OCI-LY3 (cell line): ENCODE measurements around the gene PTGER2.

Source experiments
- CTCF ChIP-seq: fragments of 200-600, 300-600 bp; sonication (generic); IDR thresholded peaks from 2 replicates; pipeline ENCODE4 v1.5.1; 2014; ENCODE audit warnings: antibody characterized with exemption, low read length, low read depth
- EZH2phosphoT487 ChIP-seq: fragments of 200-600 bp; shearing (Covaris generic); IDR thresholded peaks from 2 replicates; pipeline ENCODE4 v1.6.1; 2018; ENCODE audit warnings: antibody characterized with exemption, mixed run types, low read depth

- TF ChIP-seq CTCF (no peak), EZH2phosphoT487 (no peak)
These were observed 31.0 kb upstream of the PTGER2 start for GRCh38 chr14:52283099-52283498.
